Activated CD4-positive, alpha-beta T cell treated with anti-CD3 and anti-CD28 coated beads, Interleukin-2, Interleukin-6, amounts not matched to agents 100 ng/mL and 50 ng/mL, durations not matched to agents 16 hours and 8 hours (primary cell): Measurements from ENCODE around the gene DNASE1L2.
"Not testable (repeated sequence)": the region's sequence is repeated elsewhere in the genome, so short reads cannot be mapped to it uniquely, and the experiment has no call there.

Experiments
- DNase-seq: peaks from one replicate; pipeline ENCODE4 v3.0.0-alpha.2; 2020

Gene DNASE1L2

GRCh38 chr16:2226245-2226793 is 9.9 kb upstream of the DNASE1L2 start:
- no peak for DNase-seq

- no peak for DNase-seq
Observed at GRCh38 chr16:2226918-2227317, 9.3 kb upstream of the DNASE1L2 start.

- no peak for DNase-seq
Observed at GRCh38 chr16:2228161-2228824, 8.0 kb upstream of the DNASE1L2 start.

GRCh38 chr16:2229091-2229490 is 7.2 kb upstream of the DNASE1L2 start:
- DNase-seq = no peak

GRCh38 chr16:2229632-2230250 is 6.5 kb upstream of the DNASE1L2 start:
- no peak for DNase-seq

- no peak for DNase-seq
Observed at GRCh38 chr16:2230376-2230775, 5.9 kb upstream of the DNASE1L2 start.

GRCh38 chr16:2231016-2231931 is 5.0 kb upstream of the DNASE1L2 start:
- no peak for DNase-seq

GRCh38 chr16:2232094-2232990 is 3.9 kb upstream of the DNASE1L2 start:
- no peak for DNase-seq

GRCh38 chr16:2233046-2233775 is 3.0 kb upstream of the DNASE1L2 start:
- DNase-seq = no peak

GRCh38 chr16:2233872-2234812 is 2.1 kb upstream of the DNASE1L2 start:
- no peak for DNase-seq

- DNase-seq = no peak
Observed at GRCh38 chr16:2234813-2235170, 1.5 kb upstream of the DNASE1L2 start.

GRCh38 chr16:2235234-2235651 is 1.0 kb upstream of the DNASE1L2 start:
- DNase-seq = no peak

GRCh38 chr16:2235695-2236336 is 428 bp upstream of the DNASE1L2 start:
- no peak for DNase-seq

- no peak for DNase-seq
Observed at GRCh38 chr16:2237102-2237482, 848 bp downstream of the DNASE1L2 start.

- DNase-seq = no peak
Observed at GRCh38 chr16:2237493-2238149, 1.4 kb downstream of the DNASE1L2 start.

GRCh38 chr16:2238150-2238837 is 2.0 kb downstream of the DNASE1L2 start:
- no peak for DNase-seq

- DNase-seq = no peak
Observed at GRCh38 chr16:2238838-2239675, 2.8 kb downstream of the DNASE1L2 start.

GRCh38 chr16:2240331-2240730 is 4.1 kb downstream of the DNASE1L2 start:
- DNase-seq = not testable (repeated sequence)
